WTC11 (cell line): Measurements from ENCODE around the gene CD19. TPM values are rescaled to one million over a fixed set of nuclear protein-coding genes. Genes with fewer than 3 reads are reported as not detected.

Source experiments
- ATAC-seq: fragments of 200-7000 bp; cut with Tn5 transposase; 2 replicates; pipeline ENCODE4 v1.10.0; 2021; ENCODE audit warnings: mild to moderate bottlenecking, moderate library complexity
- CTCF ChIA-PET: fragments of 300-600 bp; sonication (Branson Sonifier 250); formaldehyde crosslinking; loops from one replicate; lab custom pipeline; 2021; ENCODE audit warnings: antibody characterized with exemption; lab: Charles Lee
- POLR2A ChIA-PET: fragments of 350-600 bp; sonication (Branson Sonifier 250); formaldehyde crosslinking; loops from one replicate; lab custom pipeline; 2021; ENCODE audit warnings: antibody characterized with exemption; lab: Charles Lee
- DNase-seq: peaks from one replicate; pipeline ENCODE4 v3.0.0; 2021; ENCODE audit warnings: low spot score
- H3K27ac Mint-ChIP-seq: 2 replicates; pipeline ENCODE4 v1.8.0; 2021; ENCODE audit warnings: mixed read lengths
- H3K27me3 Mint-ChIP-seq: 2 replicates; pipeline ENCODE4 v1.8.0; 2021; ENCODE audit warnings: low read depth, mild to moderate bottlenecking, moderate library complexity, mixed read lengths
- H3K36me3 Mint-ChIP-seq: 2 replicates; pipeline ENCODE4 v1.8.0; 2021; ENCODE audit warnings: mixed read lengths
- H3K4me1 Mint-ChIP-seq: 2 replicates; pipeline ENCODE4 v1.8.0; 2022; ENCODE audit warnings: mixed read lengths
- H3K4me3 Mint-ChIP-seq: 2 replicates; pipeline ENCODE4 v1.8.0; 2021; ENCODE audit warnings: mild to moderate bottlenecking, moderate library complexity, mixed read lengths
- H3K9me3 Mint-ChIP-seq: 2 replicates; pipeline ENCODE4 v1.8.0; 2021; ENCODE audit warnings: mixed read lengths
- FOXP1 ChIP-seq: sonication (generic); formaldehyde crosslinking; IDR thresholded peaks from 2 replicates; pipeline ENCODE4 v1.8.0; 2022; ENCODE audit warnings: missing genetic modification reagents, mild to moderate bottlenecking, moderate library complexity, borderline replicate concordance
- NR3C1 ChIP-seq: sonication (generic); formaldehyde crosslinking; conservative IDR thresholded peaks from 2 replicates; pipeline ENCODE4 v1.8.1; 2023; ENCODE audit warnings: low read depth, mild to moderate bottlenecking, missing genetic modification reagents
- ZNF121 ChIP-seq: sonication (generic); formaldehyde crosslinking; IDR thresholded peaks from 2 replicates; pipeline ENCODE4 v1.8.0; 2023; ENCODE audit warnings: missing genetic modification reagents
- ZNF416 ChIP-seq: fragments of 250-450 bp; sonication (Bioruptor Pico); IDR thresholded peaks from 2 replicates; pipeline ENCODE4 v1.9.0; 2021; ENCODE audit warnings: mild to moderate bottlenecking, inconsistent platforms
- total RNA-seq: library from RNA; stranded (reverse); gene quantifications from 3 replicates; pipeline ENCODE4 v1.2.3, GENCODE V29; 2021
- TF ChIP-seq, protein P1 (sequence below): sonication (generic); formaldehyde crosslinking; IDR thresholded peaks from 2 replicates; pipeline ENCODE4 v1.8.0; 2023; ENCODE audit warnings: missing genetic modification reagents
- TF ChIP-seq, protein P2 (sequence below): fragments of 200-600 bp; IDR thresholded peaks from 2 replicates; pipeline ENCODE4 v1.8.0; 2022; ENCODE audit warnings: antibody characterized with exemption
- TF ChIP-seq, protein P3 (sequence below): sonication (generic); formaldehyde crosslinking; IDR thresholded peaks from 2 replicates; pipeline ENCODE4 v1.8.1; 2022; ENCODE audit warnings: mild to moderate bottlenecking, moderate library complexity, missing genetic modification reagents
- TF ChIP-seq, protein P4 (sequence below): sonication (generic); formaldehyde crosslinking; IDR thresholded peaks from 2 replicates; pipeline ENCODE4 v1.8.0; 2022; ENCODE audit warnings: missing genetic modification reagents
- TF ChIP-seq, protein P5 (sequence below): sonication (generic); formaldehyde crosslinking; IDR thresholded peaks from 2 replicates; pipeline ENCODE4 v1.8.0; 2022; ENCODE audit warnings: mild to moderate bottlenecking, missing genetic modification reagents
- TF ChIP-seq, protein P6 (sequence below): fragments of 250-450 bp; sonication (Bioruptor Pico); IDR thresholded peaks from 2 replicates; pipeline ENCODE4 v1.8.0; 2021; ENCODE audit warnings: mild to moderate bottlenecking
- TF ChIP-seq, protein P7 (sequence below): sonication (generic); formaldehyde crosslinking; IDR thresholded peaks from 2 replicates; pipeline ENCODE4 v1.8.1; 2022; ENCODE audit warnings: mild to moderate bottlenecking, missing genetic modification reagents, moderate library complexity, borderline replicate concordance
- TF ChIP-seq, protein P8 (sequence below): sonication (generic); formaldehyde crosslinking; conservative IDR thresholded peaks from 2 replicates; pipeline ENCODE4 v1.8.1; 2022; ENCODE audit warnings: mild to moderate bottlenecking, missing genetic modification reagents

The CD19 gene
- total RNA-seq, 1 experiment from 2014 or later = 0.90 TPM

DNA sequence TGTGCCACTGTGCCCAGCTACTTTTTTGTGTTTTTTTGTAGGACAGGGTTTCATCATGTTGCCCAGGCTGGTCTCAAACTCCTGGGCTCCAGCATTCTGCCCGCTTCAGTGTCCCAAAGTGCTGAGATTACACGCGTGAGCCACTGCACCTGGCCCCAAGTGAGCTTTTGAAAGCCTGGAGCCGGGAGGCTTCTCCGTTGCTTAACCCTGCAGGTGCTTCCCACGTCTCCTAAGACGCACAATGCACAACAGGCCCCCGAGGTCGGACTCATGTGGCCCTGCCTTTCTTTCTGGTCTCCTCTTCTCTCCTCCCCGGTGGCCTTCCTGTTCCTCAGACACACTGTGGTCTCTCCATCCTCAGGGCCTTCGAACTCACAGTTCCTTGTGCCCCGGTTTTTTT, 19.2 kb upstream of the CD19 start:
- no peak for ATAC-seq
- H3K4me3 Mint-ChIP-seq = no peak overlapping the region
- no peak overlapping the region for H3K27ac Mint-ChIP-seq
- CTCF ChIA-PET = interaction anchor here (1.0 to 1.1 kb wide), 3 partner anchors 11 to 39 kb away, joined by 4 read pairs; no protein-coding TSS in a partner anchor
- TF ChIP-seq, protein P1, sequence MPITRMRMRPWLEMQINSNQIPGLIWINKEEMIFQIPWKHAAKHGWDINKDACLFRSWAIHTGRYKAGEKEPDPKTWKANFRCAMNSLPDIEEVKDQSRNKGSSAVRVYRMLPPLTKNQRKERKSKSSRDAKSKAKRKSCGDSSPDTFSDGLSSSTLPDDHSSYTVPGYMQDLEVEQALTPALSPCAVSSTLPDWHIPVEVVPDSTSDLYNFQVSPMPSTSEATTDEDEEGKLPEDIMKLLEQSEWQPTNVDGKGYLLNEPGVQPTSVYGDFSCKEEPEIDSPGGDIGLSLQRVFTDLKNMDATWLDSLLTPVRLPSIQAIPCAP = no peak
- TF ChIP-seq FOXP1 (CRISPR knock-in tag) (no peak), NR3C1 (CRISPR knock-in tag) (no peak), ZNF121 (no peak), ZNF416 (CRISPR knock-in tag) (no peak)
- TF ChIP-seq, protein P2, sequence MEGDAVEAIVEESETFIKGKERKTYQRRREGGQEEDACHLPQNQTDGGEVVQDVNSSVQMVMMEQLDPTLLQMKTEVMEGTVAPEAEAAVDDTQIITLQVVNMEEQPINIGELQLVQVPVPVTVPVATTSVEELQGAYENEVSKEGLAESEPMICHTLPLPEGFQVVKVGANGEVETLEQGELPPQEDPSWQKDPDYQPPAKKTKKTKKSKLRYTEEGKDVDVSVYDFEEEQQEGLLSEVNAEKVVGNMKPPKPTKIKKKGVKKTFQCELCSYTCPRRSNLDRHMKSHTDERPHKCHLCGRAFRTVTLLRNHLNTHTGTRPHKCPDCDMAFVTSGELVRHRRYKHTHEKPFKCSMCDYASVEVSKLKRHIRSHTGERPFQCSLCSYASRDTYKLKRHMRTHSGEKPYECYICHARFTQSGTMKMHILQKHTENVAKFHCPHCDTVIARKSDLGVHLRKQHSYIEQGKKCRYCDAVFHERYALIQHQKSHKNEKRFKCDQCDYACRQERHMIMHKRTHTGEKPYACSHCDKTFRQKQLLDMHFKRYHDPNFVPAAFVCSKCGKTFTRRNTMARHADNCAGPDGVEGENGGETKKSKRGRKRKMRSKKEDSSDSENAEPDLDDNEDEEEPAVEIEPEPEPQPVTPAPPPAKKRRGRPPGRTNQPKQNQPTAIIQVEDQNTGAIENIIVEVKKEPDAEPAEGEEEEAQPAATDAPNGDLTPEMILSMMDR = no peak
- TF ChIP-seq, protein P3, sequence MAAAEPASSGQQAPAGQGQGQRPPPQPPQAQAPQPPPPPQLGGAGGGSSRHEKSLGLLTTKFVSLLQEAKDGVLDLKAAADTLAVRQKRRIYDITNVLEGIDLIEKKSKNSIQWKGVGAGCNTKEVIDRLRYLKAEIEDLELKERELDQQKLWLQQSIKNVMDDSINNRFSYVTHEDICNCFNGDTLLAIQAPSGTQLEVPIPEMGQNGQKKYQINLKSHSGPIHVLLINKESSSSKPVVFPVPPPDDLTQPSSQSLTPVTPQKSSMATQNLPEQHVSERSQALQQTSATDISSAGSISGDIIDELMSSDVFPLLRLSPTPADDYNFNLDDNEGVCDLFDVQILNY (CRISPR knock-in tag) = no peak
- TF ChIP-seq, protein P4, sequence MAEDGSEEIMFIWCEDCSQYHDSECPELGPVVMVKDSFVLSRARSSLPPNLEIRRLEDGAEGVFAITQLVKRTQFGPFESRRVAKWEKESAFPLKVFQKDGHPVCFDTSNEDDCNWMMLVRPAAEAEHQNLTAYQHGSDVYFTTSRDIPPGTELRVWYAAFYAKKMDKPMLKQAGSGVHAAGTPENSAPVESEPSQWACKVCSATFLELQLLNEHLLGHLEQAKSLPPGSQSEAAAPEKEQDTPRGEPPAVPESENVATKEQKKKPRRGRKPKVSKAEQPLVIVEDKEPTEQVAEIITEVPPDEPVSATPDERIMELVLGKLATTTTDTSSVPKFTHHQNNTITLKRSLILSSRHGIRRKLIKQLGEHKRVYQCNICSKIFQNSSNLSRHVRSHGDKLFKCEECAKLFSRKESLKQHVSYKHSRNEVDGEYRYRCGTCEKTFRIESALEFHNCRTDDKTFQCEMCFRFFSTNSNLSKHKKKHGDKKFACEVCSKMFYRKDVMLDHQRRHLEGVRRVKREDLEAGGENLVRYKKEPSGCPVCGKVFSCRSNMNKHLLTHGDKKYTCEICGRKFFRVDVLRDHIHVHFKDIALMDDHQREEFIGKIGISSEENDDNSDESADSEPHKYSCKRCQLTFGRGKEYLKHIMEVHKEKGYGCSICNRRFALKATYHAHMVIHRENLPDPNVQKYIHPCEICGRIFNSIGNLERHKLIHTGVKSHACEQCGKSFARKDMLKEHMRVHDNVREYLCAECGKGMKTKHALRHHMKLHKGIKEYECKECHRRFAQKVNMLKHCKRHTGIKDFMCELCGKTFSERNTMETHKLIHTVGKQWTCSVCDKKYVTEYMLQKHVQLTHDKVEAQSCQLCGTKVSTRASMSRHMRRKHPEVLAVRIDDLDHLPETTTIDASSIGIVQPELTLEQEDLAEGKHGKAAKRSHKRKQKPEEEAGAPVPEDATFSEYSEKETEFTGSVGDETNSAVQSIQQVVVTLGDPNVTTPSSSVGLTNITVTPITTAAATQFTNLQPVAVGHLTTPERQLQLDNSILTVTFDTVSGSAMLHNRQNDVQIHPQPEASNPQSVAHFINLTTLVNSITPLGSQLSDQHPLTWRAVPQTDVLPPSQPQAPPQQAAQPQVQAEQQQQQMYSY (CRISPR knock-in tag) = no peak
- TF ChIP-seq, protein P5, sequence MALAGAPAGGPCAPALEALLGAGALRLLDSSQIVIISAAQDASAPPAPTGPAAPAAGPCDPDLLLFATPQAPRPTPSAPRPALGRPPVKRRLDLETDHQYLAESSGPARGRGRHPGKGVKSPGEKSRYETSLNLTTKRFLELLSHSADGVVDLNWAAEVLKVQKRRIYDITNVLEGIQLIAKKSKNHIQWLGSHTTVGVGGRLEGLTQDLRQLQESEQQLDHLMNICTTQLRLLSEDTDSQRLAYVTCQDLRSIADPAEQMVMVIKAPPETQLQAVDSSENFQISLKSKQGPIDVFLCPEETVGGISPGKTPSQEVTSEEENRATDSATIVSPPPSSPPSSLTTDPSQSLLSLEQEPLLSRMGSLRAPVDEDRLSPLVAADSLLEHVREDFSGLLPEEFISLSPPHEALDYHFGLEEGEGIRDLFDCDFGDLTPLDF (CRISPR knock-in tag) = no peak
- TF ChIP-seq, protein P6, sequence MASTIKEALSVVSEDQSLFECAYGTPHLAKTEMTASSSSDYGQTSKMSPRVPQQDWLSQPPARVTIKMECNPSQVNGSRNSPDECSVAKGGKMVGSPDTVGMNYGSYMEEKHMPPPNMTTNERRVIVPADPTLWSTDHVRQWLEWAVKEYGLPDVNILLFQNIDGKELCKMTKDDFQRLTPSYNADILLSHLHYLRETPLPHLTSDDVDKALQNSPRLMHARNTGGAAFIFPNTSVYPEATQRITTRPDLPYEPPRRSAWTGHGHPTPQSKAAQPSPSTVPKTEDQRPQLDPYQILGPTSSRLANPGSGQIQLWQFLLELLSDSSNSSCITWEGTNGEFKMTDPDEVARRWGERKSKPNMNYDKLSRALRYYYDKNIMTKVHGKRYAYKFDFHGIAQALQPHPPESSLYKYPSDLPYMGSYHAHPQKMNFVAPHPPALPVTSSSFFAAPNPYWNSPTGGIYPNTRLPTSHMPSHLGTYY (CRISPR knock-in tag) = no peak
- TF ChIP-seq, protein P7, sequence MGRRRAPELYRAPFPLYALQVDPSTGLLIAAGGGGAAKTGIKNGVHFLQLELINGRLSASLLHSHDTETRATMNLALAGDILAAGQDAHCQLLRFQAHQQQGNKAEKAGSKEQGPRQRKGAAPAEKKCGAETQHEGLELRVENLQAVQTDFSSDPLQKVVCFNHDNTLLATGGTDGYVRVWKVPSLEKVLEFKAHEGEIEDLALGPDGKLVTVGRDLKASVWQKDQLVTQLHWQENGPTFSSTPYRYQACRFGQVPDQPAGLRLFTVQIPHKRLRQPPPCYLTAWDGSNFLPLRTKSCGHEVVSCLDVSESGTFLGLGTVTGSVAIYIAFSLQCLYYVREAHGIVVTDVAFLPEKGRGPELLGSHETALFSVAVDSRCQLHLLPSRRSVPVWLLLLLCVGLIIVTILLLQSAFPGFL (CRISPR knock-in tag) = no peak
- TF ChIP-seq, protein P8, sequence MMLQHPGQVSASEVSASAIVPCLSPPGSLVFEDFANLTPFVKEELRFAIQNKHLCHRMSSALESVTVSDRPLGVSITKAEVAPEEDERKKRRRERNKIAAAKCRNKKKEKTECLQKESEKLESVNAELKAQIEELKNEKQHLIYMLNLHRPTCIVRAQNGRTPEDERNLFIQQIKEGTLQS = no peak
- H3K9me3 Mint-ChIP-seq = no peaks in the 10 kb centered on the region
- H3K4me1 Mint-ChIP-seq = no peaks in the 10 kb centered on the region
- POLR2A ChIA-PET = no interaction called here
- H3K36me3 Mint-ChIP-seq = peaks cover 16% of the 10 kb centered on the region
- DNase-seq = no peak
- no peaks in the 10 kb centered on the region for H3K27me3 Mint-ChIP-seq
